K562 (cell line): Measurements from ENCODE around the gene PTGR3. TPM values are rescaled to one million over a fixed set of nuclear protein-coding genes. Genes with fewer than 3 reads are reported as not detected.

Experiments
- ATAC-seq: fragments of 200-7000 bp; cut with Tn5 transposase; 3 replicates; pipeline ENCODE4 v1.9.1; 2020; ENCODE audit warnings: moderate library complexity
- BruUV-seq: library from RNA; stranded (reverse); fragments of 400-500 nt; replicated peaks from 2 replicates; lab custom pipeline; 2021; lab: Mats Ljungman, UMichigan
- CTCF ChIA-PET: fragments of 300-600 bp; formaldehyde crosslinking; extraction: SDS; loops from one replicate; lab custom pipeline; 2021; ENCODE audit warnings: low intra/inter-chr PET ratio; lab: Yijun Ruan, JAX
- POLR2A ChIA-PET: fragments of 300-600, 350-650 bp; sonication (Branson Sonifier 250); formaldehyde crosslinking; extraction: SDS; loops from one replicate; lab custom pipeline; 2021; ENCODE audit warnings: antibody characterized with exemption, inconsistent platforms; lab: Yijun Ruan, JAX
- DNase-seq, 4 experiments: peaks; one replicate each; pipeline versions ENCODE4 v3.0.0 to v3.0.0-alpha.2; 2011 to 2018; ENCODE audit warnings: low spot score in 3 of 4, mixed read lengths in 3 of 4; ENCODE audit errors: extremely low read depth in 1 of 4
- FAIRE-seq: peaks from 2 replicates; lab custom pipeline; 2011; peaks lifted over from hg19 to GRCh38; lab: Jason Lieb, UNC
- H2AFZ ChIP-seq: 2 replicates; pipeline ENCODE4 v1.6.0; 2011; ENCODE audit warnings: low read depth, low read length, control low read depth, inconsistent platforms
- H3K27ac ChIP-seq: fragments of 200-600 bp; 3 replicates; pipeline ENCODE4 v1.8.0; 2011; ENCODE audit warnings: low read depth, mild to moderate bottlenecking, control low read depth, inconsistent platforms, low read length, moderate library complexity, mixed read lengths; ENCODE audit errors: extremely low read depth
- H3K27me3 ChIP-seq, 2 experiments: fragments of 300-600 bp in 1 of 2; 2 replicates in 1 of 2; 3 replicates in 1 of 2; pipeline versions ENCODE4 v1.6.0 to v1.8.0; 2011; ENCODE audit warnings: inconsistent platforms in 2 of 2, low read length in 2 of 2, mild to moderate bottlenecking in 1 of 2, mixed read lengths in 1 of 2, moderate library complexity in 1 of 2; ENCODE audit not compliant: control insufficient read depth in 2 of 2, insufficient read depth in 2 of 2
- H3K36me3 ChIP-seq: fragments of 300-600 bp; 3 replicates; pipeline ENCODE4 v1.8.0; 2011; ENCODE audit warnings: mild to moderate bottlenecking, low read length, inconsistent platforms; ENCODE audit not compliant: control insufficient read depth, insufficient read depth
- H3K4me1 ChIP-seq, 2 experiments: fragments of 200-600 bp in 1 of 2; replicated peaks in 1 of 2; 2 replicates in 1 of 2; 3 replicates in 1 of 2; pipeline versions ENCODE4 v1.5.1 to v1.8.0; 2011; ENCODE audit warnings: inconsistent platforms in 2 of 2, low read length in 2 of 2, mild to moderate bottlenecking in 1 of 2, mixed read lengths in 1 of 2, moderate library complexity in 1 of 2; ENCODE audit not compliant: control insufficient read depth in 2 of 2, insufficient read depth in 2 of 2
- H3K4me2 ChIP-seq: 2 replicates; pipeline ENCODE4 v1.6.1; 2011; ENCODE audit warnings: low read length, control low read depth, inconsistent platforms, mixed read lengths; ENCODE audit not compliant: insufficient read depth
- H3K4me3 ChIP-seq: fragments of 200-600 bp; sonication (generic), shearing (Covaris generic); 2 replicates; pipeline ENCODE4 v1.5.1; 2016; ENCODE audit warnings: control low read depth, inconsistent platforms
- H3K79me2 ChIP-seq: fragments of 200-600 bp; 3 replicates; pipeline ENCODE4 v1.8.0; 2011; ENCODE audit warnings: low read length, inconsistent platforms; ENCODE audit not compliant: control insufficient read depth, insufficient read depth
- H3K9ac ChIP-seq, 2 experiments: 2 replicates each; pipeline versions ENCODE4 v1.6.0 to v1.6.1; 2011; ENCODE audit warnings: low read depth in 2 of 2, low read length in 2 of 2, control low read depth in 1 of 2, inconsistent platforms in 1 of 2, mild to moderate bottlenecking in 1 of 2, mixed read lengths in 1 of 2; ENCODE audit not compliant: insufficient read depth in 1 of 2
- H3K9me1 ChIP-seq: one replicate; pipeline ENCODE4 v1.6.0; 2011; ENCODE audit warnings: inconsistent platforms, mild to moderate bottlenecking, low read length, moderate library complexity; ENCODE audit not compliant: control insufficient read depth, insufficient read depth
- H3K9me3 ChIP-seq: replicated peaks from 2 replicates; pipeline ENCODE4 v1.5.1; 2011; ENCODE audit warnings: low read depth, low read length, inconsistent platforms; ENCODE audit not compliant: control insufficient read depth, insufficient read depth
- H4K20me1 ChIP-seq: replicated peaks from 2 replicates; pipeline ENCODE4 v1.6.1; 2011; ENCODE audit warnings: low read length, inconsistent platforms, mixed read lengths; ENCODE audit not compliant: control insufficient read depth, insufficient read depth
- ATF7 ChIP-seq: fragments of 450-650 bp; IDR thresholded peaks from 2 replicates; pipeline ENCODE4 v1.7.1; 2014; ENCODE audit warnings: mild to moderate bottlenecking, moderate library complexity
- MECOM ChIP-seq: fragments of 250-450 bp; sonication (Bioruptor Pico); IDR thresholded peaks from 2 replicates; pipeline ENCODE4 v1.8.0; 2022; ENCODE audit warnings: inconsistent platforms
- NCOA1 ChIP-seq: fragments of 450-650 bp; IDR thresholded peaks from 2 replicates; pipeline ENCODE4 v1.6.1; 2016; ENCODE audit warnings: low read depth
- NRF1 ChIP-seq, 2 experiments: fragments of 450-650 bp; IDR thresholded peaks in 1 of 2; conservative IDR thresholded peaks in 1 of 2; 2 replicates each; pipeline ENCODE4 v1.6.1; 2014; ENCODE audit warnings: mild to moderate bottlenecking in 2 of 2
- SMARCE1 ChIP-seq: fragments of 450-650 bp; IDR thresholded peaks from 2 replicates; pipeline ENCODE4 v1.7.1; 2016; ENCODE audit warnings: mild to moderate bottlenecking
- U2AF1 ChIP-seq: fragments of 200-400 bp; formaldehyde crosslinking; optimal IDR thresholded peaks from 2 replicates; pipeline ENCODE3; 2017; ENCODE audit warnings: mild to moderate bottlenecking, low read depth, low read length, moderate library complexity
- ZNF174 ChIP-seq: fragments of 250-450 bp; sonication (Bioruptor Pico); IDR thresholded peaks from 2 replicates; pipeline ENCODE4 v1.4.0; 2020; ENCODE audit warnings: mild to moderate bottlenecking
- ZNF324 ChIP-seq: fragments of 250-450 bp; sonication (Bioruptor Pico); IDR thresholded peaks from 2 replicates; pipeline ENCODE4 v1.4.0; 2020; ENCODE audit warnings: mild to moderate bottlenecking
- ZNF507 ChIP-seq: conservative IDR thresholded peaks from 2 replicates; pipeline ENCODE4 v1.6.1; 2017; ENCODE audit warnings: missing genetic modification characterization, missing compliant biosample characterization
- whole genome bisulfite sequencing: fragments of 100-300 bp; shearing (Covaris generic); methylation state at CpG from one replicate; pipeline ENCODE4 v1.1.6; 2016; ENCODE audit warnings: low coverage, mixed read lengths; ENCODE audit not compliant: insufficient coverage; ENCODE audit errors: missing lambda C conversion rate; 5-methylcytosine and 5-hydroxymethylcytosine counted together
- in situ Hi-C: fragments of 300-500 bp; cut with MboI; formaldehyde crosslinking; loops from 4 replicates; pipeline ENCODE4 v1.15.0; 2018; ENCODE audit warnings: inconsistent platforms, mixed read lengths
- intact Hi-C: fragments of 100-400 bp; cut with micrococcal nuclease; formaldehyde crosslinking; loops from 2 replicates; pipeline ENCODE4 v1.14.2; 2022
- polyA plus RNA-seq, 8 experiments: library from polyadenylated mRNA; depleted of rRNA in 4 of 8; stranded (reverse) in 5 of 8; unstranded in 3 of 8; fragments of >200 nt; fragmentation: Nextera tagmentation in 2 of 8; fragmentation: Illumina TruSeq in 1 of 8; extraction: Ambion mirVana in 2 of 8; extraction: Trizol in 1 of 8; gene quantifications; 2 replicates each; pipeline versions ENCODE4 v1.2.1 to v1.2.3, GENCODE V29; 2011 to 2014; ENCODE audit warnings: inconsistent platforms in 1 of 8, missing spikeins in 1 of 8
- total RNA-seq, 7 experiments: library from RNA; depleted of rRNA in 6 of 7; stranded (reverse); fragments of >200 nt in 6 of 7; fragmentation: Illumina TruSeq in 2 of 7; extraction: Trizol in 2 of 7; gene quantifications; 2 replicates each; pipeline versions ENCODE4 v1.2.1 to v1.2.3, GENCODE V29; 2011 to 2021; ENCODE audit warnings: low replicate concordance in 1 of 7
- TF ChIP-seq, protein P1 (sequence below), 2 experiments: IDR thresholded peaks; 2 replicates each; pipeline ENCODE4 v1.6.1; 2012; ENCODE audit warnings: improper control_type of control experiment in 2 of 2, low read depth in 2 of 2, low read length in 2 of 2, borderline replicate concordance in 1 of 2
- TF ChIP-seq, protein P2 (sequence below): fragments of 250-450 bp; sonication (Bioruptor Pico); IDR thresholded peaks from 2 replicates; pipeline ENCODE4 v1.8.0; 2022; ENCODE audit warnings: moderate library complexity, mild to moderate bottlenecking, inconsistent platforms

The PTGR3 gene
- total and polyA plus RNA-seq, 9 of the 15 experiments (the other 6 are each of a cell fraction or from before 2014, with no cell fraction given), result 4.1 to 32.3 (median 15.3) TPM

DNA sequence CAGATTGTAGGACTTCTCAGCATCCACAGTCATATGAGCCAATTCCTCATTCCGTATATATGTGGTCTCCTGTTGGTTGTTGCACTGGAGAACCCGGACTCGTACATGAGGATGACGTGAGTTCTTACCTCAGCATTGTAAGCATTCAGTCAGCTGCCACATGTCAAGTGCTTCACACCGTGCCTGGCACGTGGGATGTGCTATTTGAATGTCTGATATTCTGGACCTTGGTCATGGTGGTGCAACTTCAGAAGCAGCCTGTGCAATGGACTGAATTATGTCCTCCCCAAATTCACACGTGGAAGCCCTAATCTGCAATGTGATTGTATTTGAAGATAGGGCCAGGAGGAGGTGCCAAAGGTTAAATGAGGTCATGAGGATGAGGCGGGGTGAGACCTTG is 32.1 kb downstream of the PTGR3 start (continued):
- TF ChIP-seq MECOM (no peak), ZNF174 (CRISPR knock-in tag) (no peak), U2AF1 (no peak), ZNF507 (no peak)

DNA sequence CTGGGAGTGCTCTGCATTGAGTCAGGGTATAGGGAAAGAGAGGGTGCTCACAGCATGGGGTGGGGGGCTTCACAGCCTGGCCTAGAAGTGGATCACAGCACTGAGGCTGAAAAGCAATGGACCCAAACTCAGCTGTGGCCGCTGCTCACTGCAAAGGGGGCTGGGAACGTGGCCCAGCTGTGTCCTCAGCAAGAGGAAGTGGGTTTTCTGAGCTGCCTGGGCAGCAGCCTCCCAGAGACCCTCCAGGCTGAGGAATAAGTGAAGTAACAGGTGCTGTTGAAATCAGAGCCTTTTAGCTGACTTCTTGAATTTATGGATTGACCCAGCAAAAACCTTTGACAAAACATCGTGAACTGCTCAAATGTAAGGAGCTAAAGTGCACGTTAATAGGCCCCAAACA is 35.2 kb downstream of the PTGR3 start:
- Histone ChIP-seq H3K36me3 (no peaks in the 10 kb centered on the region), H2AFZ (no peak overlapping the region), H3K9me1 (no peaks in the 10 kb centered on the region), H3K4me2 (no peak overlapping the region), H3K9ac (no peak overlapping the region), H3K27me3 (peaks cover 8 to 74% of the 10 kb centered on the region in 2 experiments; a peak in 4 of 5 replicates), H3K4me3 (no peak overlapping the region), H3K79me2 (no peaks in the 10 kb centered on the region), H3K4me1 (peaks cover 0 to 3% of the 10 kb centered on the region in 2 experiments; a peak in 2 of 5 replicates), H4K20me1 (no peaks in the 10 kb centered on the region), H3K27ac (no peak overlapping the region), H3K9me3 (no peaks in the 10 kb centered on the region)
- in situ Hi-C loops, result no loop called here
- ChIA-PET CTCF (no interaction called here), POLR2A (interaction anchor here (0.6 kb wide), 2 partner anchors 298 to 975 kb away, joined by 3 to 4 read pairs; no protein-coding TSS in a partner anchor)
- intact Hi-C loops, result loop anchor here (5.0 kb wide), 1 partner anchor 69 kb away; no protein-coding TSS in a partner anchor
- no peak for DNase-seq
- FAIRE-seq, result no peak
- BruUV-seq, result no TSS peak
- 0% methylated on average over 4 of the region's 4 CpGs for WGBS
- no peak for ATAC-seq
- TF ChIP-seq, protein P1, sequence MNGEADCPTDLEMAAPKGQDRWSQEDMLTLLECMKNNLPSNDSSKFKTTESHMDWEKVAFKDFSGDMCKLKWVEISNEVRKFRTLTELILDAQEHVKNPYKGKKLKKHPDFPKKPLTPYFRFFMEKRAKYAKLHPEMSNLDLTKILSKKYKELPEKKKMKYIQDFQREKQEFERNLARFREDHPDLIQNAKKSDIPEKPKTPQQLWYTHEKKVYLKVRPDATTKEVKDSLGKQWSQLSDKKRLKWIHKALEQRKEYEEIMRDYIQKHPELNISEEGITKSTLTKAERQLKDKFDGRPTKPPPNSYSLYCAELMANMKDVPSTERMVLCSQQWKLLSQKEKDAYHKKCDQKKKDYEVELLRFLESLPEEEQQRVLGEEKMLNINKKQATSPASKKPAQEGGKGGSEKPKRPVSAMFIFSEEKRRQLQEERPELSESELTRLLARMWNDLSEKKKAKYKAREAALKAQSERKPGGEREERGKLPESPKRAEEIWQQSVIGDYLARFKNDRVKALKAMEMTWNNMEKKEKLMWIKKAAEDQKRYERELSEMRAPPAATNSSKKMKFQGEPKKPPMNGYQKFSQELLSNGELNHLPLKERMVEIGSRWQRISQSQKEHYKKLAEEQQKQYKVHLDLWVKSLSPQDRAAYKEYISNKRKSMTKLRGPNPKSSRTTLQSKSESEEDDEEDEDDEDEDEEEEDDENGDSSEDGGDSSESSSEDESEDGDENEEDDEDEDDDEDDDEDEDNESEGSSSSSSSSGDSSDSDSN (IDR thresholded peaks at IDR 0.05; ENCODE audit: borderline replicate concordance in 1 of 2, low read depth in 2 of 2, low read length in 2 of 2), result no peak
- TF ChIP-seq ATF7 (no peak), SMARCE1 (no peak), NCOA1 (no peak), NRF1 (conservative IDR thresholded peaks at IDR 0.05 in 1 of 2, IDR thresholded peaks at IDR 0.05 in 1 of 2) (no peak), ZNF324 (CRISPR knock-in tag) (no peak)
- TF ChIP-seq, protein P2, sequence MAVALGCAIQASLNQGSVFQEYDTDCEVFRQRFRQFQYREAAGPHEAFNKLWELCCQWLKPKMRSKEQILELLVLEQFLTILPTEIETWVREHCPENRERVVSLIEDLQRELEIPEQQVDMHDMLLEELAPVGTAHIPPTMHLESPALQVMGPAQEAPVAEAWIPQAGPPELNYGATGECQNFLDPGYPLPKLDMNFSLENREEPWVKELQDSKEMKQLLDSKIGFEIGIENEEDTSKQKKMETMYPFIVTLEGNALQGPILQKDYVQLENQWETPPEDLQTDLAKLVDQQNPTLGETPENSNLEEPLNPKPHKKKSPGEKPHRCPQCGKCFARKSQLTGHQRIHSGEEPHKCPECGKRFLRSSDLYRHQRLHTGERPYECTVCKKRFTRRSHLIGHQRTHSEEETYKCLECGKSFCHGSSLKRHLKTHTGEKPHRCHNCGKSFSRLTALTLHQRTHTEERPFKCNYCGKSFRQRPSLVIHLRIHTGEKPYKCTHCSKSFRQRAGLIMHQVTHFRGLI (CRISPR knock-in tag), result no peak
